Hematopoietic multipotent progenitor cell treated with erythropoietin and hydrocortisone succinate and interleukin-3 and kit ligand, for 15 days (in vitro differentiated cells): ENCODE results near the gene SOX13.

Source experiments
- DNase-seq: peaks from one replicate; pipeline ENCODE4 v3.0.0-alpha.2; 2015; ENCODE audit warnings: low spot score

The SOX13 gene

DNA sequence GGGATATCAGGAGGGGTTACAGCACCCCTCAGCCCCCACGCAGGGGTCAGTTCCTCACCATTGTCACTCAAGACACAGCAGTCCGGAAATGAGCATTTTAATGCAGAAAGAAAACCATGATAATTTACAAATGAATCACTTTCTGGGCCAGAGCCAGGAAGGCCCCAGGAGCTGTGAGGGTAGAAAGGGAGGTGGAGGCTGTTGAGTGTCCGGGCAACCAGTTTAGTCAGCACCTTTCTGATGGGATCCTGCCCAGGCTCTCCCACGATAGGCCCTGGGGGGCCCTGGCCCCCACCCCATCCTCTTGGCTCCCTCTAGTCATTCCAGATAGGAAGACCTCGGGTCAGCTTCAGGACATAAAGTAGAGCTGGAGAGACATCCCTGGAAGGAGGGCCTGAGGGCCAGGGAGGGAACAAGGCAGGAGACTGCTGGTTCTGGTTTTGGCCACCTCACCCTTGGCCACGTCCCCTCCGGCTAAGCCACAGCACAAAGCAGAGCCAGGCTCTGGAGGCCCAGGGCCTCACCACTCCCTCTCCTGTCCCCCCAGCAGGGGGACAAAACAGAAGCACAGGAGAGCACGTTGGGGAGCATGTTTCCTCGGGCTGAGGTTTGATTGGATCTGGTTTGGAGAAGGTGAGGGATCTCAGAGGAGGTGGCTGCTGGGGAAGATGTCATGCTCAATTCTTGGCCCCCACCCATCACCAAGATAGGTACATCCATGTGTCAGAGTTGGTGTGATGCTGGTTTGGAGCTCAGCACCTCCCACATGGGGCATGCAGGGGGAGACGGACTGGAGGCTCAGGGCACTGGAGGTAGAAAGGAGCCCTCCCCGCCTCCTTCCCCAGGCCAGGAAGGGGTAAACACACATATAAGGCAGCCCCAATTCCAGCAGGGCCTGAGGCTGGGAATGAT lies 58.3 kb downstream of the SOX13 start:
- DNase-seq: no peak

DNA sequence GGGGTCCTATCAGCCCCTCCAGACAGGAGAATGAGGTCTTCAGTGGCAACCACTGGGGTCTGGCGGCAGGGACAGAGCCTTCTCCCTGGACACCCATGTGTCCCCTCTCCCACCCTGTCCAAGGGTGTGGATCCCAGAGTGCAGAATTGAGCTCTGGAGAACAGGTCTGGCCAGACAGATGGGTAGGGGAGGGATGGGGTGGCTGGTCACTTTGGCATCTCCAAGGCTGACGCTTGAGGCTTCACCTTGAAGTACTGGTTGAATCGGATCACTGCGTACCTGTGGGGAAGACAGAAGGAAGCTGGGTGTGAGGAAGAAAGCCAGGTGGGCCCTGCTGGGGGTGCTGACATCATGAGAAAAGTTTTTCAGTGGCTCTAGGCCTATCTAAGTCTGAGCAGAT lies 59.1 kb downstream of the SOX13 start:
- DNase-seq: no peak

DNA sequence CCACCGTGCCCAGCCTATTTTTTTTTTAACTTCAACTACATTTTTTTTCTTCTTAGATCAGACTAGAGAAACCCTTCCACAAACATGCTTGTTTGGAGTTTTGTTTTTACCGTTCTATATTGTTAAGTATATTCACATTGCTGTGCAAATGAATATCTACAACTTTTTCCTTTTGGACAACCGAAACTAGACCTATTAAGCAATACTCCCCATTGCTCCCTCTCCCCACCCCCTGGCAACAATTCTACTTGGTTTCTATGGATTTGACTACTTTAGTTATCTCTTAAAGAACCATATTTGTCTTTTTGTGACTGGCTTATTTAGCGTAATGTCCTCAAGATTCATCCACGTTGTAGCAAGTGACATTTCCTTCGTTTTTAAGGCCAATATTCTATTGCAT lies 59.8 kb downstream of the SOX13 start:
- no peak for DNase-seq

DNA sequence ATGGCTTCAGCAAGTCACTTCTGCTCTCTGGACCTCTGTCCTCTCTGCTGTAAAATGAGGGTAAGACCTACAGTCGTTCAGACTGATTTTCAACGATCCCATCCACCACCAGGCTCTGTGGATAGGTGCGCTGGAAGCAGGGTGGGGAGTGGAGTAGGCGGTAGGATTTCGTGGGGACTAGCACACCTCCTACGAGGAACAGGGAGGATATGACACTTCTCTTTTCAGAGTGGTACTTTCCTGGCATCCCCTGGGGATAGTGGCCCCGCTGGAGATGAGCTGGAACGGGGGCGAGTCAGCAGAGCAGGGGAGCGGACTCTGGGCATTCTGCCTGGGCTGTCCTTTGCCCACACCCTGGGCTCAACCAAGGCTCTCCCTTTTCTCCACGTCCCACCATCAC lies 61.2 kb downstream of the SOX13 start:
- DNase-seq: no peak

DNA sequence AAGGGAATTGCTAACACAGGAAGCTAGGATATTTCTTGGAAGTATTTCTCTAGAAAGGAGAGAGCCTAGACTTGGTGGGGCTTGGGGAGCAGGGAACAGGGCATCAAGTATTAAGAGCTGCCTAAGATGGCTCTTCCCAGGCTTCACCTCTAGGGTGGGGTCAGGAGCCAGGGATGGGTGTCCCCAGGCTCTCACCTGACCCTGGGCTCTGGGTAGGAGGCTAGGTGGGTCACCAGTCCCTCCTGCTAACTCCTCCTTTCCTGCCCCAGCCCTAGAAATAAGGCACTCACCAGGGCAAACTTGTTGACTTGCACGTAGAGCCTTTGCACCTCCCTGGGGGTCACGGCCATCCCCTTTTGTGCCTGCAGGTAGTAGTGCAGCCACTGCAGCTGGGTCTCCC lies 63.9 kb downstream of the SOX13 start:
- DNase-seq: no peak

DNA sequence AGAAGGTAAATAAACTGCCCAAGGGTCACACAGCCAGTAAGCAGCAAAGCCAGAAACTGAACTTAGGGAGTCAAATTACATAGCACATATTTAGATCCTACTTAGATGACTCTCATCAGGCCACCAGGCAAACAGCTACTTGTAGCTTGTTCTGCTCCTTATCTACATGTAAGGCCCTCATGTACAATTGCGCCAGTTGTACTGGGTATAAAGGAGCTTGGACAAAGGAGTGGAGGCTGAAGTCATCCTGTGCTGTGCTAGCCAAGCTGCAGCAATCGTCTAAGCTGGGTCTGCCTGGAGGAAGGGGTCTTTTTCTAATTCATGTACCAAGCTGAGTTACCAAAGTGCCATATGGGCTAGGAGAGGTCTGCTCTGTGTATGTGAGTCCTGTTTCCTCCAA lies 66.2 kb downstream of the SOX13 start:
- no peak for DNase-seq

DNA sequence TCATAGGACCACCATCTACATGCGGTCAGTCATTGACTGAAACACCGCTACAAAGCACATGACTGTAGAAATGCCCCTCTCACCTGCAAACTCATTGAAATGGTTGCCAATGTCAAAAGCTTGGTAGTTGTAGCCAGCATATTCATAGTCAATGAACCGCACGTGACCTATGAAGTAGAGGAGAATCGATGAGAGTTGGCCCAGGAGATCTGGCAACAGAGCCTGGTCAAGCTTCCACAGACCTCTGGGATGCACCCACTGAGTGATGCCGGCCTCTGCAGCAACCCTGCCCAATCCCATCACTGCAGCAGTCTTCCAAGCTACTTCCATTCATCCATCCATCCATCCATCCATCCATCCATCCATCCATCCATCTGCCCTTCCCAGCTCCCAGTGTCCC lies 67.0 kb downstream of the SOX13 start:
- no peak for DNase-seq

DNA sequence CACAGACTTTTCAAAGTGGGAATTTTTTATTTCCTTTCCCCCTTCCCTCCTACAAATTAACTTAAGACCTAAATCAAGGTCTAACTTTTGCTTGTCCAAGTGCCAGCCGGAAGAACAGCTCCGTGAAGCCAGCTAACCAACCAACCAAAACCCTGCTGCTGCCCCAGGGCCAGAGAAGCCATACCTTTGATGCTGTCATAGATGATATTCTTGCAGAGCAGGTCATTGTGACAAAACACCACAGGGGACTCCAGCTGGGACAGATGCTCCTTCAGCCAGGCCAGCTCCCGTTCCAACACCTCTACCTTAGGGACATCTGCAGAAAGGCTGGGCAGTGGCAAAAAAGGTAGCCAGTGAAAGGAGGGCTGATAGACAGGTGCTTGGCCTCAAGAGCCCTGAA lies 68.2 kb downstream of the SOX13 start:
- DNase-seq: no peak

DNA sequence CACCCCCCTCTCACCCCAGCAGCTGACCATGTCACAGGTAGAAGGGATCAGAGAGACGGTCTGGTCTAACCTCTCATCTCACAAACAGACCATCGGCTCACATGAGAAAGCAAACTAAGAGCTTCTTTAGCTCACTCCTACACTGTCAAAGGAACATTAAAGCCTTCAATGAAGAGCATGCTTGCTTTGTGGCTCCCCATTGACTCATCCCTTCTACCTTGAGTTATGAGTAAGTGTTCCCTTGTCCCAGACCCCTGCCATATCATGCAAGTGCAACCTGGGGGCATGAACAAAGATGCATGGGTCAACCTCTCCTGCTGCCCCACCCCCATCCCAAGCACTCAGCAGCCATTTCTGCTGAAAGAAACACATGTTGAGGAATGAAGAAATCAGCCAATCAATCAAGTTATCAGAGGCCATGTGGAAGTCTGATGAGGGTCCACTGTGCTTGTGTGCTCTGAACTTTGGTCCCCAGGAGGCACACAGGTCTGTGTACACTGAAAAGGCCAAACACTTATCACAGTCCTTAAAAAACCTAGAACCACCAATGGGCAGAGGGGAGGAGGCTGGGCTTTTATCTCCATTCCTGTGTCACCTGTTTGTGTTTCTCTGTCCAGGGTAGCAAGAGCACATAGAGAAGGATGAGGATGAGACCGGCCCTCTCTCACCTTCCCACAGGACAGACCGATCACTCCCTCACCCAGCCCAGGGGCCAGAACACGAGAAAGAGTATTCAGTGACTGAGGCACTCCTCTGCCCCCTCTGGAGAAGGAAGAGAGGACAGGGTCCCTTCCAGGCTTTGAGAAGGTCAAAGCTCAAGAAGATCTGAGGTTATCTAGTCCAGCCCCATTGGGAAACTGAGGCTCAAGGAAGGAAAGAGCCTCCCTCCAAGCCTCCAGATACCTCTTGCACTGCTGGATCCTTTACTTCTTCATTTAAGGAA lies 69.4 kb downstream of the SOX13 start:
- no peak for DNase-seq

DNA sequence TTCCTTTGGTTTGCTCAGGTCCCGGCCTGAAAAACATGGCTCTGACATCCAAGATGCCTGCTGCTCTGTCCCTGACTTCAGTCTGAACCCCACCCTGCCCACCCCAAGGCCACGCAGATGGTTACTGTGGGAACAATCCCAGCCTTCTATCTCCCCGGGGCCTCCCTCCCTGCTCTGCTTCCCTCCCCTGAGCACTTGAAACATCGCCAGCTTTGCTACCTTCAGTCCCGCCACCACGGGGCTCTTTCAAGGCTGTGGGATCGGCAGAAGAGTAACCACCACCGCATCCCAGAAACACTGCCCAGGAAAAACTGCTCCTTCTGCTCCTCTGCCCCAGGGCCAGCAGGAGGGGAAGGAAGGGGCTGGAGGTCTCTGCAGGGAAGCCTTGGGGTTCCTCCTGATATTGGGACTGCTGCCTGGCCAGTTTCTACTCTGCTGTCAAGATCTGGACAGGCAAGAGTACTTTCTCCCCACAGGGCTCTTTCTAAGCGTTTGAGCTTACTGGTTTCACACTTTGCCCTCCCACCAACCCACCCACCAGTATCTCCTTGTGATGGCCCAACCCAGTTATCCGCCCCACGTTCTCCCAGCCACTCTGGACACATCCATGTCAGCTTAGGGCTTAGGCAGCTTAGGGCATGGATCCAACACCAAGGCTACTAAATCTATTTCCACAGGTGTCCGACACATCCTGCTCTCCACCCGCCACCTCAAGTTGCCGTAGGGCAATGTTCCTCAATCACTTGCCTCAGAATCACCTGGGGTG lies 70.5 kb downstream of the SOX13 start:
- DNase-seq: no peak

DNA sequence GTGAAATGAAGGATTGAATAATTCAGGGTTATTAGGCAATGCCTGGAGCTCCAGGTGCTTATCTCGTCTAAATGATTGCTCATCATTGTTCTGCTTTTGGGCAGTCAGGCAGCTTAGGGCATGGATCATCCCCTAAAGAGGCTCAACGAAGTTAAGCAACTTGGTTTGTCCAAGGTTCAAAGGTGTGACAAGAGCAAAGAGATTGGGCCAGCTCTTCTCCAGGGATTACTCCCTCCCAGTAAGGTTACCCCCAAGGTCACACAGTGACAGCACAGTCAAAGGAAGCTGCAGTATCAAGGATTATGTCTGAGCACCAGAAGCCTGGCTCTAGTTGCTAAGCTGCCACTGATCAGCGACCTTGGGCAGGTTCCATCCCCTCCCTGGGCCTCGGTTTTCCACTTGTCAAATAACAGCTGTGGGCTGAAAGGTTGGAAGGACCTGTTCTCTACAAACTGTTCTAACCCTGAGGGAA lies 72.2 kb downstream of the SOX13 start:
- no peak for DNase-seq

DNA sequence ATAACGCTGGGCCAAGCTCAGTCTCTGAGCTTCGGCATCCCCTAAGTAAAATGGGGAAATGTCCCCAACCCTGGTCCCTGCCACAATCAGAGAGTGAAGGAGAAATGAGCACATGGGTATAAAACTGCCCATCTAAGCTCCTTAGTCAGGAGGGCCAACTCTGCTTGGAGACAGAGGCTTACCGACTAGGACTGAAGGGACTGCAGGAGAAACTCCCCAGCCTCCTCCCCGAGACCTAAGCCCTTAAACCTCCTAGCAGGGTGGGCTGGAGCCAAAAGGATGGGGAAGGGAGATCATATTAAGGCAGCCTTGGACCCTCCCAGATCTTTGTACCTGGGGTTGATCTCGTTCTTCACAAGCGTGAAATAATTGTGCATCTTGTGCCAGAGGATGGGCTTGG lies 73.4 kb downstream of the SOX13 start:
- DNase-seq: no peak

DNA sequence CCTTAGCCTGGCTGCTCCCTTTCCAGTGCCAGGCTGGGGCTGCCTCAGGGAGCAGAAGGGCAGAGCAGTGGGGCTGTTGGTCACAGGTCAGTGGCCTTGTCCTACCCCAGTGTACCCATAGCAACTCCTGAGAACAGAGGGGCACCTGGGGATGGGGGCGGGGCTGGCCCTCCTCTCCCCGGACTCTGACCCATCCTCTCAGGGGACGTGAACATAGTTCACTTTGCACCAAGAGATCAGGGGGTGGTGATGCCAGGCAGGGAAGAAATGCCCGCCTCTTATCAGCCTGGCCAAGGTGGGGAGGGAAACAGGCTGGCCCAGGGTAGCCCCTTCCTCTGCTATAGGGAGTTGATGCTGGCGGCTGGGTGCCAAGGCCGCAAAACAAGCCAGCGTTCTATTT lies 74.0 kb downstream of the SOX13 start:
- no peak for DNase-seq

DNA sequence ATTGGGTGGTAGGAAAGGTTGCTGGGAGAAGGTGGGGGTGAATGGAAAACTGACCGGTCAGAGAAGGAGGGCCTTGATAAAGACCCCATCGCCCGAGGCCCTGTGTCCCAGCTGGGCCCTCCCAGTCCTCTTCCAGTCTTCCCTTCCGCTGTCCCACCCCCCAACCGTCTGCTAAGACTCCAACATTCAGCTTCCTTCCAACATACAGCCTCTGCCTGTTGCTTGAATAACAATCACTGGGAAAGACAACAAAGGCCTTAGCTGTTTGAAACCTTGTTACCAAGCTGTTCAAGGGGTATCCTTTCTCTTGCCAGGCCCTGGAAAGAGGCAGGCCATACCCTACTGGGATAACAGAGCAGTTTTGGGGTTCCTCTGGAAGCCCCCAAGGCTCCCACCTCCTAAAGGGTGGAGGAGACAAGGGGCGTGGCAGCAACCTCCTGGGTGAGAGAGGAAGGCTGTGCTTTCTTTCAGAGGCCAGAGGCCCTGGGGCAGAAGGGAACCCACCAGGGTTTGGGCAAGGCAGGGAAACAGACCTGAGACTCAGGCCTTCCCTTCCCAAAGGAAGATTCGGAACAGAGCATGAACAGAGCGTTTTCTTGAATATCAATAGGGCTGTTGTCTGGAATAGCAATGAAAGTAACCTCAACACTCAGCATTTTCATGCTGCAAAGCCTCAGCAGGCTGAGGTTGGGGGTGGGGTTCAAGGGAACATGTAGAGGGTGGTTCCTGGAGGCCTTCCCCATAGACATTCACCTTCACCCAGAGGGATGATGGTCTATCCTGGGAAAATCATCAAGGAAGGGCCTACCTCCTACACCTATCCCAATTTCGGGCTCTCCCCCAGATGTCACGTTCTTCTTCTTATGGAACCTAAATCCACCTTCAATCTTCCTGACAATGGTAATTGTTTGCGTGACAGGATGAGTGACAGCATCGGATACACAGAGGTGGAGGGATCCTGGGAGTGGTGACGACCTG lies 74.8 kb downstream of the SOX13 start:
- no peak for DNase-seq

DNA sequence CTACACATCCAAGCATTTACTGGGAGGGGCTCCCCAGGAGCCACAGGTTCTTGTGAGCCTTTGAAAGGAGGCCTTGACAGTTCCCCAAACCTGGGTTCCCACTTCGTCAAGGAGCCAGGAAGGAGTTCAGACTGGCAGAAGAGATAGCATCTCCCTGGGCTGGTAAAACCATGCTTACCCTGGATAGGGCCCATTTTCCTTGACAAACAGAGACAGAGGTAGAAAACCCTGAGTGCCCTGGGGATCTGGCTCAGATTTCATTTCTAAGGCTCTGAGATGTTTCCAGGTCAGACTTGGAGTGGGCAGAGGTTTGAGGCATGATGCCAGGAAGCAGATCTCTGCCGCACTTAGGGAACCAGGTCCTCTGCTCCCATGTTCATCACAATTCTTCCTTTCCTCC lies 76.2 kb downstream of the SOX13 start:
- no peak for DNase-seq

DNA sequence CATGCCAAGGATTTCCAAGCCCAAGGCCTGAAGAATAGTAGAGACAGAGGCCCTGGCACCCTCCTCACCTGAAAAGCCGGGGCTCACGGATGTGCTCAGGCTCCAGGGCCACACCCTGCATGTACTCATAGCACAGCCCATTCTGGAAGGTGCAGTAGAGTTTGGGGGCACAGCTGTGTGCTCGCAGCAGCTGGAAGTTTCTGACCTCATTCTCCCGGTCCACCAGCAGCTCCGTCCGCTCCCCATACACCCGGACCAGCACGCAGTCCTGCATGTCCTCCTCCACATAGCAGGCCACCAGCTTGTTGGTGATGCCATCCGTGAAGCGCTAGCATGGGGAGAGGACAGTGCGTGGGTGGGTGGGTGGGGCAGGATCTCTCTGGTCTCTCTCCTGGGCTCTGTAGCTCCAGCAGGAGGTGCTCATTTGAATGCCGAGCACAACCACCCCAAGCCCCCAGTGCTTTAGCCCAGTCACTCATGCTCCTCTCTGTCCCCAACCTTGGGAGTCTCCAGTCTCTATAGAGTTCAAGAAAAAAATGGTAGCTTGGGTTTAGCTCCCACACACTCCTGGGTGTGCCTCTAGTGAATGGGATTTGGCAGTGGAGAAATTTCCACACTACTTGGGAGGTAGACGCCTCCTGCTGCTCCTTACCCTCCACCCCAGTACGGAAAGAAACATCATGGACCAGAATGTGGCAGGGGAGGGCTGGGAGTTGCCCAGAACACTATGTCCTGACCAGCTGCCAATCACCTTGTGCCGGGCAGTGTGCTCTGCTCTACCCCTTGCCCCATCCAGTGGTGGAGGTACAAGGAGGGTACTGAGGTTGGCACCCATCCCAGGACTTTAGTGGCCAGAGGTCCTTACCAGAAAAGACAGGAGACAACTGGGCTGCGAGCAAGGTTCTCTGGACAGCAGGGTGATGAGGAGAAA lies 77.0 kb downstream of the SOX13 start:
- no peak for DNase-seq

DNA sequence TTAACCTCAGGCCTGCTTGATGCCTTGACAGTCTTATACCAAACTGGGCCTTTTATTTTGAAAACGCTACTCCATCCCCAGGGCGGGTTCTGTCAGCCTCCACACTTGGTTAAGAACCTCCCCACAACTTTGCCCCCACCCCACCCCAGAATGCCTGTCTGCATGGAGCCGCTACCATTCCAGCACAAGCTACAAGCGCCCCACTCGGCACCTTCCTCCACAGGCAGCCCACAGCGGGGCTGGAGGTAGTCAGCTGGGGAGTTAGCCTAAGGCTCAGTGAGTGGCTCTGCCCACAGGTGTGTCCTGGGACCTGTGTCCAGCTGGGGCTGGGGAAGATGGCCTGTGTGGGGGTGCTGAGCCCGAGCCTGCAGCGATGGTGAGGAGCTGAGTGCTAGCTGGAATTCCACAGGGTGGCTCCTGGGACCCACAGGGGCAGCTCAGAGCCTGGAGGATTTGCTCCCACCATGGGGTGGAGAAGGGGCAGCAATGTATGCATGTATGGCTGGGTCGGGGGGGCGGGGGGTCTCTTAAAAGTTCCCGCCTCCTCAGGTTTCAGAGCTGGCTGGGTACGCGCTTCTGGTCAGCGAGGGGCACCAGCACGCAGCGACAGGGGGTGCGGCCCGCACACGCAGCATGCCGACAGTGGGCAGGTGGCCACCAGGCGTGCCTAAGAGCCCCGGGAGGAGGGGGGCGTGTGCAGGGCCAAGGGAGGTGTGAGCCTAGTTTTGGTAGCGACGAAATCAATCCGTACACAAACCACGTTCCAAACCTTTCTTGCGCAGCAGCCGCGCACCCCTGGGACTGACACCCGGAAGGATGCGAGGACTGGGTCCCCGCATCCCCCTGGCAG lies 78.0 kb downstream of the SOX13 start:
- no peak for DNase-seq

DNA sequence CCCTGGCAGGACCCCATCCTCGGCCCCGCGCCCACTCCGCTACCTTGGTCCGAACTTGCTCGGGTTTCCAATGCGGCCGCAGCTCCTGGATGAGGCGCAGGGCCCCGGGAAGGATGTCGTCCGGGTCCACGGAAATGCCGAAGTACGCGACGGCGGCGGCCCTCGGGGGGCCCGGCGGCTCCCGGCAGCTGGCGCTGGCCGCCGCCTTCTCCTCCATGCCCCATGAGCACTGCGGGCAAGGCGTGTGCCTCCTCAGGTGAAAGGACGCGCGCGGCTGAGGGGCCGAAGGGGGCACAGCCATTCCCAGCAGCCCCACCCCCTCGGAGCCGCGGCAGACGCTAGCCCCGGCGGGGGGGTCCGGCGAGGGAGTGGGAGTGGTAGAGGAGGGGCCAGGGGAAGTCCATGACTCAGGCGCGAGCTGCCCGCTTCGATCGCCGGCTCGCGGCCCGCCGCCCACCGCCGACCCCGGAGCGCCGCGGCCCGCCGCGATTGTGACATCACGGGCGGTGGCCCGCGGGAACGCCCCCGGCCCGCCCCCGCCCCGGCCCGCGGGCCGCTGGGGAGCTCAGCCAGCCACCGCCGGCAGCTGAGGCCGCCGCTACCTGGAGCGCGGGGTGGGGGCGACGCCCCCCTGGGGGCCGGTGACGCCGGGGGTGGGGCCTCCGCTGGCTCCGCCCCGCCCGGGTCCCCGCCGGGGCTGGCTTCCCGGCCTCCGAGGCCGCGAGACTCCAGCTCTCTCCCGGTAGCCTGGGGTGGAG lies 78.8 kb downstream of the SOX13 start, which contains the start of gene ETNK2:
TSS of gene ETNK2 (minus strand) at position 493 of the 758 bp plus-strand sequence. CDS start at position 301, 192 bp downstream.
- DNase-seq: no peak
